GM21723 (cell line): ENCODE measurements around the gene TRABD2A.

Experiments
- ATAC-seq: cut with Tn5 transposase; IDR thresholded peaks from one replicate; pipeline ENCODE4 v1.9.1; 2021; ENCODE audit warnings: mild to moderate bottlenecking, moderate library complexity; ENCODE audit not compliant: unreplicated experiment

The TRABD2A gene

GRCh38 chr2:84905181-84906107 lies 24.6 kb upstream of the TRABD2A start, which contains the start of gene TMSB10:
Gene TMSB10 (plus strand): TSS chr2:84905656.
- ATAC-seq, result peak; percentile 67

- no peak for ATAC-seq
These were observed 23.9 kb upstream of the TRABD2A start for GRCh38 chr2:84904717-84905174.

- no peak for ATAC-seq
These were observed 23.3 kb upstream of the TRABD2A start for GRCh38 chr2:84904151-84904550.

- ATAC-seq, result no peak
These were observed 21.6 kb upstream of the TRABD2A start for GRCh38 chr2:84902526-84902925.

- no peak for ATAC-seq
These were observed 20.8 kb upstream of the TRABD2A start for GRCh38 chr2:84901593-84902120.

GRCh38 chr2:84900971-84901370 lies 20.1 kb upstream of the TRABD2A start:
- ATAC-seq, result no peak

GRCh38 chr2:84899304-84900204 lies 18.7 kb upstream of the TRABD2A start:
- no peak for ATAC-seq

GRCh38 chr2:84897773-84898172 lies 16.9 kb upstream of the TRABD2A start:
- peak; percentile 31 for ATAC-seq

GRCh38 chr2:84896567-84896966 lies 15.7 kb upstream of the TRABD2A start:
- no peak for ATAC-seq

- ATAC-seq, result no peak
These were observed 14.1 kb upstream of the TRABD2A start for GRCh38 chr2:84894758-84895520.

- no peak for ATAC-seq
These were observed 13.3 kb upstream of the TRABD2A start for GRCh38 chr2:84894131-84894586.

GRCh38 chr2:84891355-84892010 lies 10.6 kb upstream of the TRABD2A start:
- ATAC-seq, result no peak

- ATAC-seq, result peak; percentile 2
These were observed 8.4 kb upstream of the TRABD2A start for GRCh38 chr2:84889332-84889731.

GRCh38 chr2:84888401-84889276 lies 7.8 kb upstream of the TRABD2A start:
- peak; percentile 98 for ATAC-seq

- ATAC-seq, result no peak
These were observed 5.9 kb upstream of the TRABD2A start for GRCh38 chr2:84886791-84887190.

- ATAC-seq, result no peak
These were observed 4.2 kb upstream of the TRABD2A start for GRCh38 chr2:84885111-84885510.

- ATAC-seq, result no peak
These were observed 3.6 kb upstream of the TRABD2A start for GRCh38 chr2:84884449-84884848.

- ATAC-seq, result no peak
These were observed 2.1 kb upstream of the TRABD2A start for GRCh38 chr2:84882775-84883550.
